GM23248 (cell line): ENCODE data around the gene TDO2.

ENCODE experiments used
- EZH2 ChIP-seq: fragments of 200-600 bp; sonication (generic); IDR thresholded peaks from 2 replicates; pipeline ENCODE4 v1.6.1; 2018; ENCODE audit warnings: antibody characterized with exemption, mild to moderate bottlenecking; ENCODE audit not compliant: insufficient read depth, poor library complexity, severe bottlenecking
- EZH2phosphoT487 ChIP-seq: fragments of 200-600 bp; sonication (generic); IDR thresholded peaks from 2 replicates; pipeline ENCODE4 v1.6.1; 2018; ENCODE audit warnings: antibody characterized with exemption, moderate library complexity, mild to moderate bottlenecking, low read depth; ENCODE audit not compliant: insufficient read depth

- TF ChIP-seq EZH2 (no peak), EZH2phosphoT487 (no peak)
Measured at GRCh38 chr4:155946486-155946885, 43.0 kb downstream of the TDO2 start.
